HUES48 (cell line): ENCODE data around the gene RRP7A.
"Not testable (repeated sequence)": the region's sequence is repeated elsewhere in the genome, so short reads cannot be mapped to it uniquely, and the experiment has no call there.

Source experiments
- H3K27ac ChIP-seq: one replicate; pipeline ENCODE4 v1.7.0; 2013; ENCODE audit warnings: low read depth, low read length, inconsistent platforms
- H3K27me3 ChIP-seq: 2 replicates; pipeline ENCODE4 v1.6.1; 2013; ENCODE audit warnings: mild to moderate bottlenecking, low read length; ENCODE audit not compliant: control insufficient read depth, insufficient read depth
- H3K36me3 ChIP-seq: 2 replicates; pipeline ENCODE4 v1.6.1; 2013; ENCODE audit warnings: low read length; ENCODE audit not compliant: control insufficient read depth, insufficient read depth
- H3K4me1 ChIP-seq: 2 replicates; pipeline ENCODE4 v1.6.1; 2013; ENCODE audit warnings: mild to moderate bottlenecking, low read length; ENCODE audit not compliant: control insufficient read depth, insufficient read depth
- H3K4me3 ChIP-seq: 2 replicates; pipeline ENCODE4 v1.5.1; 2013; ENCODE audit warnings: mild to moderate bottlenecking, low read depth, low read length
- H3K9ac ChIP-seq: 2 replicates; pipeline ENCODE4 v1.6.1; 2013; ENCODE audit warnings: mild to moderate bottlenecking, low read depth, low read length, moderate library complexity
- H3K9me3 ChIP-seq: 2 replicates; pipeline ENCODE4 v1.6.1; 2013; ENCODE audit warnings: low read length; ENCODE audit not compliant: control insufficient read depth, insufficient read depth

RRP7A gene

DNA sequence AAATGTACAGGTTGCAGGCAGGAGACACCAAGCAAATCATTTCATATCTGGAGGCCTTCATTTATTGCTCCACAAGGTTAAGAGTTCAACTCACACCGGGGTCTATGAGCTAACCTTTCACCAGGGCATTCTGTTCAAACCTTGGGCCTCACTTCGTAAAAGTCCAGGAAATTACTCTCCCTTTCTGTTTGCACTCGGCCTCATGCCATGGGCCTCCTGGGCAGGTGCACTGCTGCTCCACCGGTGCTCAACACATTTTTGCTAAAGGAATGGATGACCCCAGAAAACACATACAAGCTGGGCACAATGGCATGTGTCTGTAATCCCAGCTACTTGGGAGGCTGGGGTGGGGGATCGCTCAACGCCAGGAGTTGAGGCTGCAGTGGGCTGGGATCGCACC is 16.6 kb upstream of the RRP7A start:
- Histone ChIP-seq H3K4me1 (no peaks in the 10 kb centered on the region), H3K9ac (no peak overlapping the region), H3K36me3 (no peaks in the 10 kb centered on the region), H3K27ac (no peak overlapping the region), H3K4me3 (no peak overlapping the region), H3K27me3 (no peaks in the 10 kb centered on the region), H3K9me3 (no peaks in the 10 kb centered on the region)

DNA sequence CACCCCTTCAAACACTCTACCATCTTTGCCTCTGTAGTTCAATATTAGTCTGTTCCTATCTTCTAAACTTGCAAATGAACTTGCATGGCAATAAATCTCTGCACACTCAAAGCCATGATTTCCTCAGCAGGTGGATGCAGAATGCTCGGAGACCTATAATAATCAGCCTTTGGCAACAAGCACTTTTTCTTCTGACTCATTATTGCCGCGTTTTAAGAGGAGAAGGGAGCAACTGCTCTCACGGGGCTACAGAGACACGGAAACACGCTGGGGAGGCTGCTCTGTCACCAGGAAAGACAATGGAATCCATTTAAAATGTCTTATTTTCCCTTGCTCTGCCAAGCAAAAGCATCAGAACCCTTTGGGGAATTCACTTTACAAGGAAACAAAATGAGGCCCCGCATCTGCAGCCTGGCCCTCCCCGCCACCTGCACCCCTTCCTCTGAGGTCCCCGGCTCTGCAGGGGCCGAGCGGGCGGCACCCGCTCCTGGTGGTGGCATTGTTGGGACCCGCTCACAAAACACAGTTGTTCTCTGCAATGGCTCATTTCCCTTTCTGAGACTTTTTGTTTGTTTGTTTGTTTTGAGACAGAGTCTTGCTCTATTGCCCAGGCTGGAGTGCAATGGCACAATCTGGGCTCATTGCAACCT is 15.6 kb upstream of the RRP7A start:
- not testable (repeated sequence) for H3K9me3 ChIP-seq, H3K4me1 ChIP-seq, H3K27me3 ChIP-seq, H3K4me3 ChIP-seq, H3K27ac ChIP-seq, H3K9ac ChIP-seq, H3K36me3 ChIP-seq

- Histone ChIP-seq H3K4me3 (no peak overlapping the region), H3K4me1 (no peaks in the 10 kb centered on the region), H3K9me3 (no peaks in the 10 kb centered on the region), H3K27ac (no peak overlapping the region), H3K27me3 (no peaks in the 10 kb centered on the region), H3K9ac (no peak overlapping the region), H3K36me3 (no peaks in the 10 kb centered on the region)
Measured at GRCh38 chr22:42533638-42533977, 14.0 kb upstream of the RRP7A start.

- not testable (repeated sequence) for H3K27ac ChIP-seq, H3K4me1 ChIP-seq, H3K27me3 ChIP-seq, H3K4me3 ChIP-seq, H3K9ac ChIP-seq, H3K9me3 ChIP-seq, H3K36me3 ChIP-seq
Measured at GRCh38 chr22:42531401-42532084, 11.9 kb upstream of the RRP7A start.

GRCh38 chr22:42529435-42529834 is 9.8 kb upstream of the RRP7A start:
- not testable (repeated sequence) for H3K9ac ChIP-seq, H3K27ac ChIP-seq, H3K9me3 ChIP-seq, H3K4me3 ChIP-seq, H3K27me3 ChIP-seq, H3K4me1 ChIP-seq, H3K36me3 ChIP-seq

- Histone ChIP-seq H3K9ac (no peak overlapping the region), H3K27me3 (no peaks in the 10 kb centered on the region), H3K27ac (no peak overlapping the region), H3K9me3 (no peaks in the 10 kb centered on the region), H3K4me1 (no peaks in the 10 kb centered on the region), H3K4me3 (no peak overlapping the region), H3K36me3 (no peaks in the 10 kb centered on the region)
Measured at GRCh38 chr22:42528591-42529307, 9.2 kb upstream of the RRP7A start.

- Histone ChIP-seq H3K4me3 (no peak overlapping the region), H3K27me3 (no peaks in the 10 kb centered on the region), H3K27ac (no peak overlapping the region), H3K9ac (no peak overlapping the region), H3K4me1 (peaks cover 8% of the 10 kb centered on the region), H3K36me3 (peaks cover 4% of the 10 kb centered on the region), H3K9me3 (no peaks in the 10 kb centered on the region)
Measured at GRCh38 chr22:42522546-42522945, 3.0 kb upstream of the RRP7A start.

DNA sequence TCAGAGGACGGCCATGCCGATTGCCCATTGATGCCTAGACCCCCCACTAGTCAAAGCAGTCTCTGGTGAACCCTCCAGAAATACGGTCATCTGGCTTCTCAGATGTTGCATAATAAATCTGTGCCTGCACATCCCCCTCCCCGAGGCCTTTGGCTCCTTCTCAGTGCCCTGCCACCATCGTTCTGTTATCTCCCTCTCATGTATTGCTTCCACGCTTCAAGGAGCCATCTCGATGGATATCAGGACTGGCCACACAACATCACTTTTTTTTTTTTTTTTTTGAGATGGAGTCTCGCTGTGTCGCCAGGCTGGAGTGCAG is 1.6 kb upstream of the RRP7A start:
- Histone ChIP-seq H3K27me3 (no peaks in the 10 kb centered on the region), H3K9ac (no peak overlapping the region), H3K9me3 (no peaks in the 10 kb centered on the region), H3K4me1 (peaks cover 8% of the 10 kb centered on the region), H3K36me3 (peaks cover 17% of the 10 kb centered on the region), H3K4me3 (no peak overlapping the region), H3K27ac (no peak overlapping the region)

- H3K36me3 ChIP-seq: peaks cover 33% of the 10 kb centered on the region
- H3K4me1 ChIP-seq, H3K9me3 ChIP-seq, H3K27me3 ChIP-seq: not testable (repeated sequence)
- peak overlapping the region; percentile 96 for H3K4me3 ChIP-seq
- H3K27ac ChIP-seq: peak overlapping the region; percentile 64
- H3K9ac ChIP-seq: peak overlapping the region; percentile 91
Measured at GRCh38 chr22:42518638-42519524, 715 bp downstream of the RRP7A start.

GRCh38 chr22:42517103-42517502 is 2.5 kb downstream of the RRP7A start:
- not testable (repeated sequence) for H3K4me3 ChIP-seq, H3K27ac ChIP-seq, H3K4me1 ChIP-seq, H3K9ac ChIP-seq, H3K27me3 ChIP-seq, H3K9me3 ChIP-seq
- peaks cover 43% of the 10 kb centered on the region for H3K36me3 ChIP-seq

- H3K4me3 ChIP-seq: no peak overlapping the region
- no peaks in the 10 kb centered on the region for H3K9me3 ChIP-seq
- peaks cover 48% of the 10 kb centered on the region for H3K36me3 ChIP-seq
- H3K4me1 ChIP-seq: peaks cover 8% of the 10 kb centered on the region
- H3K9ac ChIP-seq: no peak overlapping the region
- H3K27ac ChIP-seq: no peak overlapping the region
- no peaks in the 10 kb centered on the region for H3K27me3 ChIP-seq
Measured at GRCh38 chr22:42515896-42516295, 3.7 kb downstream of the RRP7A start.
